Activated naive CD4-positive, alpha-beta T cell treated with anti-CD3 and anti-CD28 coated beads, Interleukin-2, amount 50 U/mL, for 72 hours (primary cell): ENCODE results near the gene IGF1. TPM values are rescaled to one million over a fixed set of nuclear protein-coding genes. Genes with fewer than 3 reads are reported as not detected.
"Not testable (repeated sequence)": the region's sequence is repeated elsewhere in the genome, so short reads cannot be mapped to it uniquely, and the experiment has no call there.

Experiments used
- ATAC-seq, 2 donors: fragments of 150-1000 bp; cut with Tn5 transposase; 2 replicates each; pipeline ENCODE4 v1.10.0; 2021; ENCODE audit warnings: mild to moderate bottlenecking in 2 of 2, moderate library complexity in 2 of 2
- DNase-seq, 2 donors: peaks; one replicate each; pipeline ENCODE4 v3.0.0; 2021 to 2022; ENCODE audit warnings: low spot score in 2 of 2
- H3K27ac Mint-ChIP-seq, 2 donors: one replicate each; pipeline ENCODE4 v1.8.0; 2022; ENCODE audit warnings: mild to moderate bottlenecking in 2 of 2, mixed read lengths in 2 of 2
- H3K36me3 Mint-ChIP-seq, 2 donors: one replicate each; pipeline ENCODE4 v1.8.0; 2022; ENCODE audit warnings: mixed read lengths in 2 of 2
- H3K9me3 Mint-ChIP-seq, 2 donors: one replicate each; pipeline ENCODE4 v1.8.0; 2022; ENCODE audit warnings: mixed read lengths in 2 of 2
- total RNA-seq, 2 donors: library from RNA; stranded (reverse); gene quantifications; one replicate each; pipeline ENCODE4 v1.2.3, GENCODE V29; 2022

The IGF1 gene
- total RNA-seq, 2 donors from 2014 or later: 1.1 to 1.4 TPM

DNA sequence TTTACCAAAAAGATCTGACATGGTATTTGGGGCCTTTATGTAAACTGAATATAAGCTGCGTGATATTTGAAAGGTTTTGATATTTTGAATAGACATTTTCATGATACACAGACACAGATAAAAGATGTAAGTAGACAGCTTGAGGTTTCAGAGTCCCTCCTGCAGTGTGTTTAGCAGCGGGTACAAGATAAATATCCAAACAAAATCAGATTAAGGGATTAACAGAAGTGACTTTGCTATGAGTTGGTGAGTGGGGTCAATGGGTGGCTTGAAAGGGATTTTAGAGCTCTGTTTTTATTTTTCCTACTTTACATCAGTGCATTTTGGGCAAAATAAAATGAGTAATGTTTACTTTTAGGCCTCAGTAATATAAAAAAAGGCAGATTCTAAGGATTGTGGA lies 84.1 kb downstream of the IGF1 start:
- no peaks in the 10 kb centered on the region for H3K36me3 Mint-ChIP-seq
- H3K27ac Mint-ChIP-seq: no peak overlapping the region
- ATAC-seq: no peak
- DNase-seq: no peak
- H3K9me3 Mint-ChIP-seq: no peaks in the 10 kb centered on the region

- ATAC-seq: no peak
Observed at GRCh38 chr12:102394200-102394599, 86.2 kb downstream of the IGF1 start.

DNA sequence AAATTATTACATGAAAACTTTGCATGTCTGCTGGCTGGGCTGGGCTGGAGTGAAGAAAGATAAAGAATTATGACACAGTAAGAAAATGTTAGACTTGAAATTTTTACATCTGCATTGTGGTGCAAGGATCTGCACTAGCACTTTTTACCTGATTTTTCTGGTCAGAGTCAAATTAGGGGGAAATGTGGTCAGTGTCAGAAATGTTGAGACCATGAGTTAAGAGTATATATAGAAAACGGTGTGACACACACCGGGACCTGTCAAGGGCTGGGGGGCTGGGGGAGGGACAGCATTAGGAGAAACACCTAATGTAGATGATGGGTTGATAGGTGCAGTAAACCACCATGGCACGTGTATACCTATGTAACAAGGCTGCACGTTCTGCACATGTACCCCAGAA lies 90.3 kb downstream of the IGF1 start:
- no peak overlapping the region for H3K27ac Mint-ChIP-seq
- peaks cover 0 to 3% of the 10 kb centered on the region in 2 donors for H3K9me3 Mint-ChIP-seq
- DNase-seq: no peak
- H3K36me3 Mint-ChIP-seq: no peaks in the 10 kb centered on the region
- no peak for ATAC-seq

More at GRCh38 chr12:102394200-102394599, 86.2 kb downstream of the IGF1 start:
- DNase-seq: no peak
- no peaks in the 10 kb centered on the region for H3K36me3 Mint-ChIP-seq
- no peak overlapping the region for H3K27ac Mint-ChIP-seq
- H3K9me3 Mint-ChIP-seq: no peaks in the 10 kb centered on the region

DNA sequence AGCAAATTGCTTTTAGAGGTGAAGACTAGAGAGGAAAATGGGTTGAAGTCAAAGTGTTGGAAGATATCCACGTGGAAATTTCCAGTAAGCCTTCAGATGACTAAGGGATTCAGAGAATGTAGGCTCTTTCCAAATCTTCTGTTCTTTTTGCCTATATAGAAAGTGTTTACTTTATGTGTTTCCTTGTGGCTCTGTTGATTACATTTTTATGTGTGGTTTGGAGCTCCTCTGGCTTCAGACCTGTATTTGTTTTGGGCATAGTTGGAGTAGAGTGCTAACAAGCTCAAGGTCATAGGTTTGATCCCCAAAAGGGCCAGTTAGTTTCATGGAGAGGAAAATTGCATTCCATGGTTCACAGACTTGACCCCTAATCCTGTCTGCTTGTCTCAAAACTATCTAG lies 91.9 kb downstream of the IGF1 start:
- DNase-seq (no peak), ATAC-seq (no peak)
- peaks cover 5 to 9% of the 10 kb centered on the region in 2 donors for H3K9me3 Mint-ChIP-seq
- H3K27ac Mint-ChIP-seq: no peak overlapping the region
- no peaks in the 10 kb centered on the region for H3K36me3 Mint-ChIP-seq

GRCh38 chr12:102385343-102385742 lies 95.0 kb downstream of the IGF1 start:
- no peak for ATAC-seq
- no peak for DNase-seq
- Mint-ChIP-seq H3K27ac (no peak overlapping the region), H3K36me3 (no peaks in the 10 kb centered on the region), H3K9me3 (peaks cover 5 to 9% of the 10 kb centered on the region in 2 donors)

- DNase-seq (no peak), ATAC-seq (no peak)
- Mint-ChIP-seq H3K9me3 (peaks cover 3 to 6% of the 10 kb centered on the region in 2 donors), H3K36me3 (peaks cover 0 to under 1% of the 10 kb centered on the region in 2 donors), H3K27ac (no peak overlapping the region)
Observed at GRCh38 chr12:102379346-102380162, 100.8 kb downstream of the IGF1 start.

DNA sequence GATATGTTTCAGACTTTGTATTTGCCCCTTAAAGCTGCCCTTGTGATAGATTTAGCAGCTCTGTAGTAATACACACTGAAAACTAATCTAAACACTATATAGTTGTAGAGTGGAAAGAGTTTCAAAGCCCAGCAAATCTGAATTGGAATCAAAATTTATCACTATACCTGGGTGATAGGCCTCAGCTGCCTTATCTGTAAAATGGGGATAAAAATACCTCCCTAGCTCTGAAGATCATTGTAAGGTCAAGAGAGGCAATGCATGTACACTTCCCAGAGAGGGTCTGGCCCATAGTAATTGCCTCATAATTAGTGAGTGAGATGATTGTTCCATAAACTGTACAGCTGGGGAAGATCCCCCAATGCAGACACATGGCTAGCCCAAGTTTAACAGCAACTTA lies 103.6 kb downstream of the IGF1 start:
- Mint-ChIP-seq H3K27ac (no peak overlapping the region), H3K36me3 (peaks cover 0 to 13% of the 10 kb centered on the region in 2 donors), H3K9me3 (peaks cover 0 to 24% of the 10 kb centered on the region in 2 donors)
- ATAC-seq: no peak
- no peak for DNase-seq

- no peak overlapping the region for H3K27ac Mint-ChIP-seq
- peak in 1 of 2 donors; percentile 49 for ATAC-seq
- H3K36me3 Mint-ChIP-seq: peaks cover 0 to 18% of the 10 kb centered on the region in 2 donors
- H3K9me3 Mint-ChIP-seq: peaks cover 0 to 29% of the 10 kb centered on the region in 2 donors
- no peak for DNase-seq
Observed at GRCh38 chr12:102376181-102376747, 104.1 kb downstream of the IGF1 start.

GRCh38 chr12:102374190-102374589 lies 106.2 kb downstream of the IGF1 start:
- Mint-ChIP-seq H3K27ac (no peak overlapping the region), H3K9me3 (peaks cover 0 to 30% of the 10 kb centered on the region in 2 donors), H3K36me3 (peaks cover 0 to 26% of the 10 kb centered on the region in 2 donors)
- ATAC-seq: no peak
- no peak for DNase-seq

DNA sequence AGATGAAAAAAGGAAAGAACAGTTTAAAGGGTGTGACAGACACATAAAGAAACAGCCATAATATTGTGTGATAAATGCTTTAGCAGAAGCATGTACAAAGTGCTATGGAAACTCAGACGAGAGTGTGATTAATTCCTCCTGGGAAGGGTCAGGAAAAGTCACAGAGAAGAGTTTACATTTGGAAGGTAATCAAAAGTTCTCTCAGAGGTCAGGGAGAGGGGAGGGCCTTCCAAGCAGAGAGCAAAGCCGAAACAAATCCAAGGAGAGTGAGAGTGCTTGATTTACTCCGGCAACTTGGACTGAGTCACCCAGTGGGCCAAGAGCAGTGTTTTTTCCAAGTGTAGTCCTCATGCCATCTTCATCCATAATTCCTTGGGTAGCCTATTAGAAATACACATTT lies 108.3 kb downstream of the IGF1 start:
- DNase-seq (no peak), ATAC-seq (no peak)
- H3K9me3 Mint-ChIP-seq: peaks cover 0 to 30% of the 10 kb centered on the region in 2 donors
- H3K27ac Mint-ChIP-seq: no peak overlapping the region
- peaks cover 0 to 31% of the 10 kb centered on the region in 2 donors for H3K36me3 Mint-ChIP-seq

- DNase-seq (no peak), ATAC-seq (peak; percentile 84)
- H3K36me3 Mint-ChIP-seq: peaks cover 0 to 31% of the 10 kb centered on the region in 2 donors
- H3K27ac Mint-ChIP-seq: no peak overlapping the region
- H3K9me3 Mint-ChIP-seq: peaks cover 0 to 30% of the 10 kb centered on the region in 2 donors
Observed at GRCh38 chr12:102371165-102371564, 109.2 kb downstream of the IGF1 start.

- Mint-ChIP-seq H3K27ac (no peak overlapping the region), H3K9me3 (peaks cover 0 to 26% of the 10 kb centered on the region in 2 donors), H3K36me3 (peaks cover 0 to 31% of the 10 kb centered on the region in 2 donors)
- ATAC-seq (no peak), DNase-seq (no peak)
Observed at GRCh38 chr12:102369876-102370275, 110.5 kb downstream of the IGF1 start.

- peaks cover 0 to 7% of the 10 kb centered on the region in 2 donors for H3K36me3 Mint-ChIP-seq
- H3K9me3 Mint-ChIP-seq: peaks cover 3 to 4% of the 10 kb centered on the region in 2 donors
- ATAC-seq (no peak), DNase-seq (no peak)
- no peak overlapping the region for H3K27ac Mint-ChIP-seq
Observed at GRCh38 chr12:102365365-102365764, 115.0 kb downstream of the IGF1 start.

- no peak for DNase-seq
- no peak overlapping the region for H3K27ac Mint-ChIP-seq
- no peak for ATAC-seq
- peaks cover 0 to 6% of the 10 kb centered on the region in 2 donors for H3K36me3 Mint-ChIP-seq
- peaks cover 3 to 4% of the 10 kb centered on the region in 2 donors for H3K9me3 Mint-ChIP-seq
Observed at GRCh38 chr12:102364709-102365108, 115.7 kb downstream of the IGF1 start.

DNA sequence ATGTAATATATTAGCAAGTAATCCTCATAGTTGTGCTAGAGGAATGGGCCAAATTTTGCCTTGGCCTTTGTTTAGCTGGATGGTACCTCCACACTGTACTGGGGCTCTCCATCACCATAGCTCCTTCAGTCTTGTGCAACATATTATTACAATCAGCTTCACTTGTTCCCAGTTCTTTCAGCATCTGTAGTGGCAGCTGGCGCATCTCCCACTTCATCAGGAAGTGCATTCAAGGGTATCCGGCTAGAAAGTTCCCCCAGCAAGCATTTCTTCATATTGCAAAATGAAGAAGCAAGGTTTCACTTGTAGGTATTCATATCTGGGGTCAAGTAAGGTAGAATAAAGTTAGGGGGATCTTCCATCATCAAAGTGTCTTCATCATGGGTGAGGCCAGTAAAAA lies 123.7 kb downstream of the IGF1 start:
- ATAC-seq (no peak), DNase-seq (no peak)
- H3K27ac Mint-ChIP-seq: no peak overlapping the region
- H3K9me3 Mint-ChIP-seq: peaks cover 22 to 24% of the 10 kb centered on the region in 2 donors
- peaks cover 7 to 17% of the 10 kb centered on the region in 2 donors for H3K36me3 Mint-ChIP-seq

- not testable (repeated sequence) for ATAC-seq, H3K27ac Mint-ChIP-seq, DNase-seq
- Mint-ChIP-seq H3K36me3 (peaks cover 7 to 17% of the 10 kb centered on the region in 2 donors), H3K9me3 (peaks cover 19 to 24% of the 10 kb centered on the region in 2 donors)
Observed at GRCh38 chr12:102354281-102354680, 126.1 kb downstream of the IGF1 start.

DNA sequence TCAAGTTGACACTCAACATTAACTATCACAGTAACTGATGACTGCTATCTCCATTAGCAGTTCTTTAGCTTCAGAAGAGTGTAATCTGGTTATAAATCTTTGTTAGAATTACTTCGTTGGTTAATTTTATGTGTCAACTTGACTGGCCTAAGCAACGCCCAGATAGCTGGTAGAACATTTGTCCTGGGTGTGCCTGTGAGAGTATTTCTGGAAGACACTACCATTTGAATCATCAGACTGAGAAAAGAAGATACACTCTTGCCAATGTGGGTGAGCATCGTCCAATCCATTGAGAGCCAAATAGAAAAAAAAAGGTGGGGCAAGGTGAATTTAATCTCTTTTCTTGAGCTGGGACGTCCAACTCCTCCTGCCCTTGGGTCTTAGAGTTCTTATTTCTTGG lies 129.0 kb downstream of the IGF1 start:
- no peak for ATAC-seq
- DNase-seq: no peak
- peaks cover 7 to 17% of the 10 kb centered on the region in 2 donors for H3K36me3 Mint-ChIP-seq
- H3K9me3 Mint-ChIP-seq: peaks cover 19 to 24% of the 10 kb centered on the region in 2 donors
- no peak overlapping the region for H3K27ac Mint-ChIP-seq
